H1 (cell line): Measurements from ENCODE around the gene DPP8. TPM values are rescaled to one million over a fixed set of nuclear protein-coding genes. Genes with fewer than 3 reads are reported as not detected.

Source experiments
- CTCF ChIA-PET: fragments of 300-600 bp; sonication (Branson Sonifier 250); formaldehyde crosslinking; loops from one replicate; lab custom pipeline; 2021; ENCODE audit not compliant: partially characterized antibody; lab: Charles Lee
- POLR2A ChIA-PET: fragments of 300-600 bp; sonication (Branson Sonifier 250); formaldehyde crosslinking; loops from one replicate; lab custom pipeline; 2021; ENCODE audit warnings: inconsistent platforms; ENCODE audit not compliant: partially characterized antibody; lab: Charles Lee
- DNase-seq, 2 experiments: peaks; one replicate each; pipeline versions ENCODE4 v3.0.0 to v3.0.0-alpha.2; 2010 to 2022; ENCODE audit warnings: low spot score in 2 of 2, low read depth in 1 of 2, mixed read lengths in 1 of 2
- FAIRE-seq: peaks from 2 replicates; lab custom pipeline; 2011; peaks lifted over from hg19 to GRCh38; lab: Jason Lieb, UNC
- H2AFZ ChIP-seq: 2 replicates; pipeline ENCODE4 v1.8.1; 2012; ENCODE audit warnings: low read length, inconsistent platforms
- H2AK5ac ChIP-seq: 2 replicates; pipeline ENCODE4 v1.6.1; 2013; ENCODE audit warnings: low read depth, low read length
- H2BK120ac ChIP-seq: replicated peaks from 2 replicates; pipeline ENCODE3; 2013; ENCODE audit warnings: low read depth, low read length, inconsistent platforms
- H2BK12ac ChIP-seq: 2 replicates; pipeline ENCODE4 v1.6.1; 2013; ENCODE audit warnings: low read depth, low read length
- H2BK15ac ChIP-seq: 2 replicates; pipeline ENCODE4 v1.6.1; 2013; ENCODE audit warnings: low read length
- H2BK20ac ChIP-seq: 2 replicates; pipeline ENCODE4 v1.6.1; 2013; ENCODE audit warnings: low read length
- H2BK5ac ChIP-seq: 2 replicates; pipeline ENCODE4 v1.6.1; 2013; ENCODE audit warnings: low read depth, low read length
- H3K14ac ChIP-seq: 2 replicates; pipeline ENCODE4 v1.6.1; 2013; ENCODE audit warnings: inconsistent platforms; ENCODE audit not compliant: insufficient read length
- H3K18ac ChIP-seq: 2 replicates; pipeline ENCODE4 v1.6.1; 2013; ENCODE audit warnings: low read length; ENCODE audit errors: extremely low read depth
- H3K23ac ChIP-seq: 2 replicates; pipeline ENCODE4 v1.6.1; 2013; ENCODE audit warnings: inconsistent platforms; ENCODE audit not compliant: insufficient read length
- H3K23me2 ChIP-seq: 2 replicates; pipeline ENCODE4 v1.6.1; 2013; ENCODE audit warnings: low read depth, low read length
- H3K27ac ChIP-seq: 2 replicates; pipeline ENCODE4 v1.6.1; 2011; ENCODE audit warnings: low read depth, low read length, inconsistent platforms
- H3K27me3 ChIP-seq, 4 experiments: replicated peaks in 1 of 4; 1 replicate in 1 of 4; 2 replicates in 3 of 4; pipeline versions ENCODE4 v1.6.1 to v1.8.1; 2011 to 2013; ENCODE audit warnings: low read length in 3 of 4, mild to moderate bottlenecking in 3 of 4, inconsistent platforms in 2 of 4, mixed read lengths in 2 of 4, moderate library complexity in 1 of 4; ENCODE audit not compliant: control insufficient read depth in 3 of 4, insufficient read depth in 3 of 4; ENCODE audit errors: extremely low read depth in 1 of 4
- H3K36me3 ChIP-seq, 4 experiments: 2 replicates each; pipeline versions ENCODE4 v1.6.1 to v1.8.1; 2011 to 2013; ENCODE audit warnings: mild to moderate bottlenecking in 4 of 4, low read length in 3 of 4, moderate library complexity in 2 of 4, control low read depth in 1 of 4, inconsistent platforms in 1 of 4; ENCODE audit not compliant: insufficient read depth in 4 of 4, control insufficient read depth in 2 of 4
- H3K4ac ChIP-seq: replicated peaks from 2 replicates; pipeline ENCODE3; 2013; ENCODE audit warnings: low read length, low read depth, mixed read lengths, inconsistent platforms; ENCODE audit not compliant: insufficient read length
- H3K4me1 ChIP-seq, 4 experiments: replicated peaks in 1 of 4; 1 replicate in 1 of 4; 2 replicates in 3 of 4; pipeline versions ENCODE4 v1.6.1 to v1.8.1; 2011 to 2013; ENCODE audit warnings: low read length in 3 of 4, inconsistent platforms in 2 of 4, mixed read lengths in 1 of 4; ENCODE audit not compliant: insufficient read depth in 4 of 4, control insufficient read depth in 3 of 4
- H3K4me2 ChIP-seq, 2 experiments: 2 replicates each; pipeline versions ENCODE4 v1.6.1 to v1.8.1; 2011 to 2013; ENCODE audit warnings: low read depth in 2 of 2, low read length in 2 of 2, control low read depth in 1 of 2, inconsistent platforms in 1 of 2, mild to moderate bottlenecking in 1 of 2; ENCODE audit not compliant: insufficient read depth in 1 of 2
- H3K4me3 ChIP-seq, 4 experiments: fragments of 200-600, 300-600 bp in 1 of 4; sonication (generic), shearing (Covaris generic), sonication (Bioruptor Twin) in 1 of 4; 2 replicates each; pipeline versions ENCODE4 v1.5.1 to v1.8.1; 2011 to 2016; ENCODE audit warnings: low read length in 4 of 4, low read depth in 3 of 4, control low read depth in 2 of 4, inconsistent platforms in 2 of 4, mild to moderate bottlenecking in 2 of 4, mixed read lengths in 1 of 4, moderate library complexity in 1 of 4; ENCODE audit not compliant: insufficient read depth in 2 of 4; ENCODE audit errors: extremely low read depth in 1 of 4
- H3K56ac ChIP-seq: replicated peaks from 2 replicates; pipeline ENCODE3; 2013; ENCODE audit warnings: low read depth, mild to moderate bottlenecking, mixed read lengths, low read length, inconsistent platforms; ENCODE audit not compliant: insufficient read length
- H3K79me1 ChIP-seq: 2 replicates; pipeline ENCODE4 v1.6.1; 2013; ENCODE audit warnings: low read depth, low read length, control low read depth
- H3K79me2 ChIP-seq, 2 experiments: 2 replicates each; pipeline versions ENCODE4 v1.6.1 to v1.8.1; 2012 to 2013; ENCODE audit warnings: low read length in 2 of 2, mild to moderate bottlenecking in 2 of 2, inconsistent platforms in 1 of 2; ENCODE audit not compliant: insufficient read depth in 2 of 2, control insufficient read depth in 1 of 2
- H3K9ac ChIP-seq, 4 experiments: replicated peaks in 1 of 4; 1 replicate in 1 of 4; 2 replicates in 3 of 4; pipeline versions ENCODE4 v1.6.1 to v1.8.1; 2011 to 2013; ENCODE audit warnings: low read depth in 3 of 4, low read length in 3 of 4, control low read depth in 2 of 4, mild to moderate bottlenecking in 2 of 4, moderate library complexity in 2 of 4, inconsistent platforms in 1 of 4; ENCODE audit errors: extremely low read depth in 1 of 4
- H3K9me3 ChIP-seq, 2 experiments: 2 replicates each; pipeline versions ENCODE4 v1.6.1 to v1.8.1; 2012 to 2013; ENCODE audit warnings: mild to moderate bottlenecking in 2 of 2, moderate library complexity in 2 of 2, control low read depth in 1 of 2, inconsistent platforms in 1 of 2, low read depth in 1 of 2, low read length in 1 of 2, mixed read lengths in 1 of 2; ENCODE audit not compliant: insufficient read depth in 2 of 2
- H4K20me1 ChIP-seq, 2 experiments: replicated peaks in 1 of 2; 2 replicates each; pipeline versions ENCODE3 to v1.8.1; 2011 to 2013; ENCODE audit warnings: inconsistent platforms in 2 of 2, low read length in 2 of 2, mild to moderate bottlenecking in 1 of 2; ENCODE audit not compliant: insufficient read depth in 2 of 2, control insufficient read depth in 1 of 2
- H4K5ac ChIP-seq: 2 replicates; pipeline ENCODE4 v1.6.1; 2013; ENCODE audit warnings: low read length, low read depth, mixed read lengths, inconsistent platforms; ENCODE audit not compliant: insufficient read length
- H4K8ac ChIP-seq: 2 replicates; pipeline ENCODE4 v1.8.0; 2013; ENCODE audit warnings: mild to moderate bottlenecking, moderate library complexity, low read length, inconsistent platforms; ENCODE audit not compliant: insufficient read depth; ENCODE audit errors: extremely low read depth
- H4K91ac ChIP-seq: replicated peaks from 2 replicates; pipeline ENCODE3; 2013; ENCODE audit warnings: low read length, mixed read lengths, inconsistent platforms; ENCODE audit not compliant: insufficient read length
- CBX5 ChIP-seq: fragments of 300-800, 300-1000 bp; sonication (generic); IDR thresholded peaks from 2 replicates; pipeline ENCODE4 v1.7.1; 2016; ENCODE audit warnings: antibody characterized with exemption, low read length, low read depth
- CHD2 ChIP-seq: IDR thresholded peaks from 2 replicates; pipeline ENCODE4 v1.6.1; 2012; ENCODE audit warnings: low read length, improper control_type of control experiment
- CREB1 ChIP-seq: IDR thresholded peaks from 2 replicates; pipeline ENCODE4 v1.6.1; 2012; ENCODE audit warnings: inconsistent platforms
- CTBP2 ChIP-seq: IDR thresholded peaks from 2 replicates; pipeline ENCODE4 v1.7.0; 2011; ENCODE audit warnings: borderline replicate concordance, mild to moderate bottlenecking, moderate library complexity, mixed read lengths, low read length; ENCODE audit not compliant: insufficient read depth, insufficient read length
- GABPA ChIP-seq: IDR thresholded peaks from 2 replicates; pipeline ENCODE4 v1.6.1; 2011; ENCODE audit warnings: mild to moderate bottlenecking, low read length, moderate library complexity, borderline replicate concordance; ENCODE audit not compliant: insufficient read depth
- POLR2A ChIP-seq, 2 experiments: IDR thresholded peaks; 1 replicate in 1 of 2; 2 replicates in 1 of 2; pipeline ENCODE4 v1.6.1; 2011; ENCODE audit warnings: low read depth in 2 of 2, low read length in 2 of 2, mild to moderate bottlenecking in 2 of 2; ENCODE audit errors: control extremely low read depth in 1 of 2
- RFX5 ChIP-seq: IDR thresholded peaks from 2 replicates; pipeline ENCODE4 v1.6.1; 2011; ENCODE audit warnings: low read depth, low read length, improper control_type of control experiment, borderline replicate concordance
- RXRA ChIP-seq: IDR thresholded peaks from 2 replicates; pipeline ENCODE4 v1.6.1; 2011; ENCODE audit warnings: low read depth, mild to moderate bottlenecking, low read length, moderate library complexity; ENCODE audit not compliant: insufficient read depth
- SAP30 ChIP-seq: fragments of 300-600 bp; sonication (generic); IDR thresholded peaks from 2 replicates; pipeline ENCODE4 v1.7.1; 2012; ENCODE audit warnings: low read length, moderate library complexity, mild to moderate bottlenecking, inconsistent platforms; ENCODE audit not compliant: insufficient read depth, insufficient replicate concordance
- SRF ChIP-seq: IDR thresholded peaks from 2 replicates; pipeline ENCODE4 v1.6.1; 2011; ENCODE audit warnings: mild to moderate bottlenecking, low read depth, low read length, moderate library complexity
- TAF7 ChIP-seq: optimal IDR thresholded peaks from 2 replicates; pipeline ENCODE3; 2011; ENCODE audit warnings: low read depth, mild to moderate bottlenecking, inconsistent platforms, low read length, moderate library complexity, borderline replicate concordance
- TBP ChIP-seq: IDR thresholded peaks from 2 replicates; pipeline ENCODE4 v1.6.1; 2011; ENCODE audit warnings: low read depth, low read length, improper control_type of control experiment
- WGBS, 2 experiments: shearing (Covaris generic) in 1 of 2; methylation state at CpG; one replicate each; pipeline versions ENCODE4 v1.1.6 to v1.1.7; 2013 to 2015; ENCODE audit warnings: low lambda C conversion rate in 2 of 2, mixed read lengths in 2 of 2, inconsistent platforms in 1 of 2, low coverage in 1 of 2, missing lambda C conversion rate in 1 of 2; ENCODE audit not compliant: insufficient replicate concordance in 2 of 2, insufficient coverage in 1 of 2, insufficient read length in 1 of 2; ENCODE audit errors: extremely low coverage in 1 of 2, missing lambda C conversion rate in 1 of 2; 5-methylcytosine and 5-hydroxymethylcytosine counted together
- polyA plus RNA-seq, 7 experiments: library from polyadenylated mRNA; depleted of rRNA in 3 of 7; stranded (reverse) in 5 of 7; unstranded in 2 of 7; fragments of >200 nt in 5 of 7; fragments of 200-250 nt in 2 of 7; gene quantifications; 1 replicate in 5 of 7; 2 replicates in 1 of 7; 4 replicates in 1 of 7; pipeline versions ENCODE4 v1.2.1 to v1.2.3, GENCODE V29; 2011 to 2013; ENCODE audit warnings: missing spikeins in 2 of 7, mixed read lengths in 2 of 7
- total RNA-seq: library from RNA; stranded (reverse); fragmentation: NEBNext Ultra II Directional; extraction: Animal tissue kit (Norgen Biotek cat#: 25700); gene quantifications from 2 replicates; pipeline ENCODE4 v1.2.1, GENCODE V29; 2021

The DPP8 gene
- total and polyA plus RNA-seq, 2 of the 8 experiments (the other 6 are each of a cell fraction or from before 2014, with no cell fraction given) = 9.9 to 26.0 TPM

DNA sequence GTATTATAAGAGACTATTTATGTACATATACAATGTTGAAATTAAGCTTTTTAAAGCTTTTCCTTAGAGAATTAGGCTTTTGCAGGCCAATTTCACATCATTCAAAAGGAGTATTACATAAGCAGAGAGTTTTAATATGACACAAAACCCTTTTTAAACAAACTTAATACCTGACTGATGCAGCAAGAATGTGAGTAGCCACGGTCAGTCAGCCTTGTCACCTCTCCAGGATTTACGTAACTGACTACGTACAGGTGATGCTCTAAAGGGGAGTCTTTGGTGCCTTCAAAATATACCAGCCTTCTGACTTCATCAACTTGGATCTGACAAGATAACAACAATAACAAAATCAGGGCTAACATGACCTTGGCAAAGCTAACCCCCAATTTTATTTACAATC is 50.6 kb downstream of the DPP8 start:
- Histone ChIP-seq H3K4me3 (no peak overlapping the region), H3K79me1 (no peaks in the 10 kb centered on the region), H3K14ac (no peak overlapping the region), H2AK5ac (no peak overlapping the region), H2BK120ac (no peak overlapping the region), H3K27ac (no peak overlapping the region), H4K8ac (no peak overlapping the region), H3K9ac (no peak overlapping the region), H3K36me3 (peaks cover 7 to 45% (median 25%) of the 10 kb centered on the region in 4 experiments; a peak in 5 of 8 replicates), H3K4me2 (no peak overlapping the region), H3K4ac (no peak overlapping the region), H3K23ac (no peak overlapping the region), H2BK5ac (no peak overlapping the region), H2BK20ac (no peak overlapping the region), H4K20me1 (no peaks in the 10 kb centered on the region), H4K91ac (no peak overlapping the region), H3K79me2 (no peaks in the 10 kb centered on the region), H4K5ac (no peak overlapping the region), H3K18ac (no peak overlapping the region), H2BK12ac (no peak overlapping the region), H2BK15ac (no peak overlapping the region), H3K56ac (no peak overlapping the region), H3K4me1 (no peaks in the 10 kb centered on the region), H3K23me2 (no peaks in the 10 kb centered on the region), H3K27me3 (no peaks in the 10 kb centered on the region), H3K9me3 (no peaks in the 10 kb centered on the region), H2AFZ (no peak overlapping the region)
- ChIA-PET POLR2A (interaction anchor here (1.1 kb wide), 1 partner anchor 27 kb away, joined by 3 read pairs; no protein-coding TSS in a partner anchor), CTCF (interaction anchor here (0.9 to 3.9 kb wide), 6 partner anchors 12 to 66 kb away, joined by 3 to 21 read pairs (median 4); no protein-coding TSS in a partner anchor)
- TF ChIP-seq CBX5 (no peak), SRF (no peak), RXRA (no peak), SAP30 (no peak), CTBP2 (no peak), GABPA (no peak), CREB1 (no peak), TAF7 (no peak), CHD2 (no peak), RFX5 (no peak), POLR2A (IDR thresholded peaks at IDR 0.05; ENCODE audit: control extremely low read depth in 1 of 2, low read depth in 2 of 2, low read length in 2 of 2) (no peak), TBP (no peak)
- DNase-seq (no peak), FAIRE-seq (no peak)
- WGBS, 2 experiments = 94% methylated on average over 3 of the region's 3 CpGs; no CpG with 5 or more reads in 1 of the 2 experiments
